Bronchial epithelial cell (primary cell): ENCODE results near the gene MMP15. TPM values are rescaled to one million over a fixed set of nuclear protein-coding genes. Genes with fewer than 3 reads are reported as not detected.

Experiments
- DNase-seq: peaks from one replicate; pipeline ENCODE4 v3.0.0-alpha.2; 2010; ENCODE audit warnings: low read depth
- FAIRE-seq: peaks from 2 replicates; lab custom pipeline; 2011; peaks lifted over from hg19 to GRCh38; lab: Jason Lieb, UNC
- H3K27me3 ChIP-seq: 2 replicates; pipeline ENCODE4 v1.5.1; 2011; ENCODE audit warnings: low read length; ENCODE audit not compliant: control insufficient read depth, insufficient read depth
- H3K36me3 ChIP-seq: 2 replicates; pipeline ENCODE4 v1.5.1; 2011; ENCODE audit warnings: low read length; ENCODE audit not compliant: control insufficient read depth, insufficient read depth
- H3K4me3 ChIP-seq: 2 replicates; pipeline ENCODE4 v1.5.1; 2011; ENCODE audit warnings: mild to moderate bottlenecking, low read depth, low read length, control low read depth
- CTCF ChIP-seq: IDR thresholded peaks from 2 replicates; pipeline ENCODE4 v1.5.1; 2011; ENCODE audit warnings: mild to moderate bottlenecking, moderate library complexity, low read length, control low read depth, inconsistent platforms; ENCODE audit not compliant: insufficient read depth, severe bottlenecking
- total RNA-seq: library from RNA; depleted of rRNA; stranded (reverse); fragments of >200 nt; gene quantifications from 2 replicates; pipeline ENCODE4 v1.2.1, GENCODE V29; 2014

The MMP15 gene
- total RNA-seq, 1 donor from 2014 or later = 8.4 TPM

GRCh38 chr16:58042001-58042885 is 16.7 kb downstream of the MMP15 start:
- Histone ChIP-seq H3K36me3 (no peaks in the 10 kb centered on the region), H3K4me3 (no peak overlapping the region), H3K27me3 (no peaks in the 10 kb centered on the region)
- FAIRE-seq (no peak), DNase-seq (no peak)
- no peak for TF ChIP-seq CTCF

GRCh38 chr16:58042886-58043515 is 17.4 kb downstream of the MMP15 start:
- TF ChIP-seq CTCF = no peak
- DNase-seq (no peak), FAIRE-seq (no peak)
- Histone ChIP-seq H3K27me3 (no peaks in the 10 kb centered on the region), H3K4me3 (no peak overlapping the region), H3K36me3 (no peaks in the 10 kb centered on the region)

- Histone ChIP-seq H3K4me3 (no peak overlapping the region), H3K27me3 (no peaks in the 10 kb centered on the region), H3K36me3 (no peaks in the 10 kb centered on the region)
- FAIRE-seq (no peak), DNase-seq (no peak)
- TF ChIP-seq CTCF = no peak
Measured at GRCh38 chr16:58043571-58044155, 18.1 kb downstream of the MMP15 start.

GRCh38 chr16:58044266-58045019 is 18.9 kb downstream of the MMP15 start:
- Histone ChIP-seq H3K36me3 (no peaks in the 10 kb centered on the region), H3K27me3 (peaks cover 2% of the 10 kb centered on the region), H3K4me3 (no peak overlapping the region)
- FAIRE-seq = no peak
- no peak for DNase-seq
- TF ChIP-seq CTCF = no peak

- TF ChIP-seq CTCF = no peak
- DNase-seq (no peak), FAIRE-seq (no peak)
- H3K36me3 ChIP-seq = no peaks in the 10 kb centered on the region
- peaks cover 2% of the 10 kb centered on the region for H3K27me3 ChIP-seq
- no peak overlapping the region for H3K4me3 ChIP-seq
Measured at GRCh38 chr16:58045096-58045495, 19.5 kb downstream of the MMP15 start.
